Activated CD8-positive, alpha-beta memory T cell treated with anti-CD3 and anti-CD28 coated beads, Interleukin-2, amount 50 U/mL, for 1 hour (primary cell): Measurements from ENCODE around the gene PTPN14.
"Not testable (repeated sequence)": the region's sequence is repeated elsewhere in the genome, so short reads cannot be mapped to it uniquely, and the experiment has no call there.

Experiments used
- DNase-seq: peaks from one replicate; pipeline ENCODE4 v3.0.0-alpha.2; 2020; ENCODE audit errors: extremely low read depth

Gene PTPN14

DNA sequence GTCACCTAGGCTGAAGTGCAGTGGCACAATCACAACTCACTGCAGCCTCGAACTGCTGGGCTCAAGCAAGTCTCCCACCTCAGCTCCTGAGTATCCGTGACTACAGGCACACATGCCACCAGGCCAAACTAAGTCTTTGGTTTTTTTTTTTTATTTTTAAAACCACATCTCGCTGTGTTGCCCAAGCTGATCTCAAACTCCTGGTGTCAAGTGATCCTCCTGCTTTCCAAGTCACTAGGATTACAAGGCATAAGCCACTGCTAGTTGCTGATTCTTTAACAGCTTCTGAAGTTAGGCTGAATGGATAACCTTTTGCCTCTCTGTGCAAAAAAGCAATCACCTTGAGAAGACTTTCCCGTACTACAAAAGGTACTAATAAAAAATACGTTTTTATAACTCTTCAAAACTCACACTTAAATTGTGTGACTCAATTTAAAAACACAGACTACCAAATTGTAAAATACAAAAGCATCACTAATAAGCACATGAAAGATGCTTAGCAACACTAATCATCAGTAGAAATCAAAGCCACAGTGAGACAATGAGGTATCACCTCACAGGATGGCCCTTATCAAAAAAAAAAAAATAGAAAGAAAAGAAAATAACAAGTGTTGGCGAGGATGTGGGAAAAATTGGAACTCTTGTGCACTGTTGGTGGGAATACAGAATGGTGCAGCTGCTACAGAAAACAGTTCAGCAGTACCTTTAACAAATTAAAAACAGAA lies 40.3 kb downstream of the PTPN14 start:
- DNase-seq, result no peak

DNA sequence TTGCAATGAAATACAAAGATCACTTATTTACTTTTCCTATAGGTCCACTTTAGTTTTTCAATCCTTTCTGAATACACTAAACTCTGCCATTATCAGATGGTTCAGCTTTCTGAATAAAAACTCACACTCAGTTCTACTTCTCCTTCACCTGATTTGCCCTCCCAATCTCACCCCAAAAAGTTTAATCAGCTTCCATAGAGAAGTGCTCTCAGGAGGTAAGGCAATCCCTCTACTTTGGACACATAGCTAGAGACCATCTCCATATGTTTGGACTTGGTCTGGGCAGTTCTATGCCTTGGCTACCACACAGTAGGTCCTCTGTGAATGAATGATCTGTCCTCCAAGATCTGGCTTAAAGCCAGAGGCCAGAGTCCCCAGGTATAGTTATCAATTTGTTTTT lies 40.9 kb downstream of the PTPN14 start:
- no peak for DNase-seq

DNA sequence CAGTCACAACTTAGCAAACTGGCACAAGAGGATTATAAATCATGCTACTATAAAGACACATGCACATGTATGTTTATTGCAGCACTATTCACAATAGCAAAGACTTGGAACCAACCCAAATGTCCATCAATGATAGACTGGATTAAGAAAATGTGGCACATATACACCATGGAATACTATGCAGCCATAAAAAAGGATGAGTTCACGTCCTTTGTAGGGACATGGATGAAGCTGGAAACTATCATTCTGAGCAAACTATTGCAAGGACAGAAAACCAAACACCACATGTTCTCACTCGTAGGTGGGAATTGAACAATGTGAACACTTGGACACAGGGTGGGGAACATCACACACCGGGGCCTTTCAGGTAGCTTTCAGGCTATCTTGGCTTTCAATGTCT lies 41.8 kb downstream of the PTPN14 start:
- DNase-seq, result not testable (repeated sequence)

DNA sequence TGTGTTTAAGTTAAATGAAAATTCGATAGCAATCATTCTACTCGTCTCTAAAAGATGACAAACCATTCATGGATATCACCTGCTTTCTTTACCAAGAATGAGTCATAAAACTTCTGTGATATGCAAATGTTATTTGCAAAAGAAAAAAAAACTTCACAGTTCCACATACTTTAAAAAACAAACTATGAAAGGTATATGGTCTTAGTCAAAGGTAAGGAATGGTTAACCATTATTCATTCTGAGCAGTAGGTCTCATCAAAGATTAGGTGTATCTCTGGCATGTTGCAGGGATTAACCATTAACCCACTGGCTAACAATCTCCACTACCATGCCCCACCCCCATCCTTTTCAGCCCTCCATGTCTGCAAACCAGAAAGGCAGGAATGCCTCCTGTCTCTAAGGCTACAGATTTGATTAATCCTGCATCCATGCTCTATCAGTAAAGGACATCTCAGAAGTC lies 44.4 kb downstream of the PTPN14 start:
- no peak for DNase-seq

DNA sequence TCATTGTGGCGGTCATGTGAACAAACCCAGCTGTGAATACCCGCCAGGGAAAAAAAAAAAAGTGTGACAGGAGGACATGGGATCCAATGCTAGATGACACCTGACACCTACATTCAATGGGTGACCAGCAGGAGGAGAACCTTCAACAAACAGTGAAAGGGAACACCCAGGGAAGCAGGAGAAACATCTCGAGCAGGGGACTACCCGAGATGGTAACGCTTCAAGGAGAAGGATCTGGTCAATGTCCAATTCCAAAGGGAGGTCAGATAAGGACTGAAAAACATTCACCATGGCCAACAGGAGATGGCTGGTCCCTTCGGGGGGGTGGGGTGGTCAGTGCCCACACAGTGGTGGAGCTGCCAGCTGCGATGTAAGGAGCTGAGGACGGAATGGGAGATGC lies 46.3 kb downstream of the PTPN14 start:
- no peak for DNase-seq

DNA sequence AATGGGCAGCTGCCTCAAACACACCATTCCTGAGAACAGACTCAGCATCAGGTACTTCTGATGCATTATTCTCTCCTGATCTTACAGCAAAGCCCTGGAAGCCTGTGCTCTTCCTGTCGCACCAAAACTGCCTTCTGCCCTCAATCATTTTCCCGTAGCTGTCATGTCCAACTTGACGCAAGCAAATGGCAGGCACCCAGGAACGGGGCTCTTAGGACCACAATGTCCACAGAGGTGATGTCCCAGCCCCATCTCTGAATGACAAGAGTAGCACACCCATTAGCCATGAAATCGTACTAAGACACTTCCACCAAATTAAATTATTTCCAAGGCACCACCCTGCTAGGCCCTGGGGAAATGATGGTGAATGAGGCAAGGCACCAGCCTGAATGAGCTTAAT lies 47.1 kb downstream of the PTPN14 start:
- no peak for DNase-seq

DNA sequence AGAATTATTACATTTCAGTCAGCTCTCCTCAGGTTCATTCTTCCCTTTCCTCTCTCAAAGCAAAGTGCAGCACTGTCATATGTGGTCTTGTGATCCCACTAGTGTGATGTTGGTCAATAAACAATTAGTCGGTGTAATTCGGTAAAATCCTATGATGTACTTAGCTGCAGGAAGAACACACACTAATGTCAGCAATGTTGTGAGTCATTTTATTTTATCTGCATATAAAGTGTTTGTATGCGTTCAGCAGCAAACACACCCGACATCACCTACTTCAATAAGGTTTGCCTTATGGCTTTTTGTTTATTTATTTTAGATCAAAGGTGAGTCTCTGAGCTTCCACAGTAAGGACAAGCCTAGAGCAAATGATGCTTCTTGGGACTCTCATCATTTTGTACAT lies 47.8 kb downstream of the PTPN14 start:
- no peak for DNase-seq

DNA sequence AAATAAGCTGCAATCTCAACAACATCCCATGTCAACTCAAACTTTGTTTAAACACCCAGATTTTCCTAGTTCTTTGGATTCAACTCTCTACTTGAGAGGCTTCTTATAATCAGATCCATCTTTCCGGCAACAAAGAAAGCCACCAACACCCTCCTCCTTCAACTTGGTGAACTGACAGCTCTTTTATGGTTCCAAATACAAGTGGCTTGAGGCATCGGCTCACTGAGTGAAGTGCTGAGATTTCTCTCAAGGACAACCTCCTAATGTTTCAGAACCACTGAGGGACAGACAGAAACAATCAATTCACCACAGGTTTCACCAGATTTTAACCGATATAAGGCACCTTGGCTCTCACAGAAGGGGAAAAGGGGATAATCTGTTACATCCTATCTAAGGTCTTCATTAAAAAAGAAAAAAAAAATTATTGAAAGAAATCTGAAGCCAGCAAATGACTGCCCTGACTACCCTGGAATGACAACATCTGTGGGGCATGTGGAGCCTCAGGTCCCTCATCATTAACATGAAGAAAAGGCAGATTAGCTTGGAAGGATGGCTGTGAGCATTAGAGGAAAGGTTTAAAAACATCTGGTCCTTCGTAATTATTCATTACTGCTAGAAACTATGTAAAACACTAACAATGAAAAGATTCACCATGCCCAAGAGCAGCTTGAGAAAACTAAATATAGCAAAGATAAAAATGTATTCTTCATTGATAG lies 50.9 kb downstream of the PTPN14 start:
- no peak for DNase-seq

DNA sequence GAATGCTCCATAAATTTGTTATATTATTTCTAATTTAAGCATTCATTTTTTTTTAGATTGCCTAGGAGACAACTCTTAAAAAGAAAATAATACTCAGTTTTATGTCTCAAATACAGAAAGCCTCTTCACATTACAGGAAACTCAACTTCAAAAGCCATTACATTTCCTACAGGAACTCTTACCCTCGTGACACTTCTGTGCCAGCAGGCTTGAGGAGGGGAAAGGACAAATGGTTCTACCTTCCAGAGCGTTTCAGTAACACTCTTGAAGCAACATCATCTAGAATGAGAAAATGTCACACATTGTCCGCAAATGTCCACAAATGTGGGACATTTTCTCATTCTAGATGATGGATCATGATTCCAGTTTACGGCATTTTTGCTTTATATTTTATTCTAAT lies 51.7 kb downstream of the PTPN14 start:
- DNase-seq, result no peak

DNA sequence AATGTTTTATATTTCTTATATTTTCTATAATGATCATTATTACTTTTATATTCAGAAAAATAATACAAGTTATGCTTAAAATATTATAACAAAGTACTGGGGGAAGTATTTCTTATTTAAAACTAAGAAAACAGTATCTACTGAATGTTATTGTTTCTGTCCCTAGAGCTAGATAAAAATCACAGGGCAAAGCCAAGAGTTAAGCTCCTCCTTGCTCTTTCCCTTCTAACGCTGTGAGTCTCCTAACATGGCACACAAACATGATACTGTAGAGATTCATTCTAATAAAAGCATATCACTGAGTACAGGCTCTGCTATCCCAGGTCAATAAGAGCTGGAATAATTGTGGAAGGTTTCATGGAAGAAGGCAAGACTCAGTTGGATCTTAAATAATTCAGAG lies 53.4 kb downstream of the PTPN14 start:
- DNase-seq, result no peak

DNA sequence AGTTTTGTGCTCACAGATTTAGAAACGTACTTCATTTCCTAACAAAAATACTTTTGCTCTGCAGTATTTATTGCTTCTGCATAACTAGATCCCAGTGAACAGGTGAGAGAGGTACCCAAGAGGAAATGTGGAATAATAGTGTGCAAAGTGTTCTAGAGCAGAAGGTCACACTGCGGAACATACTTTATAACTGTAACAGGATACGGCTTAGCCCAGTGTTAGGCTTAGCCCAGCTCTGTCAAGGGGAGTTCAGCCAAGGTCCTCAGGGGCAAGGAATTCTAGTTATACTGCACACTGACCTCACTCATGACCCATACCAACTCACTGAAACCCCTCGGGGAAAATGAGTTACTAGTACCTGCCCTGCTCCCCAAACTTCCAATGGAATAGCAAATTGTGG lies 55.3 kb downstream of the PTPN14 start:
- DNase-seq, result no peak

DNA sequence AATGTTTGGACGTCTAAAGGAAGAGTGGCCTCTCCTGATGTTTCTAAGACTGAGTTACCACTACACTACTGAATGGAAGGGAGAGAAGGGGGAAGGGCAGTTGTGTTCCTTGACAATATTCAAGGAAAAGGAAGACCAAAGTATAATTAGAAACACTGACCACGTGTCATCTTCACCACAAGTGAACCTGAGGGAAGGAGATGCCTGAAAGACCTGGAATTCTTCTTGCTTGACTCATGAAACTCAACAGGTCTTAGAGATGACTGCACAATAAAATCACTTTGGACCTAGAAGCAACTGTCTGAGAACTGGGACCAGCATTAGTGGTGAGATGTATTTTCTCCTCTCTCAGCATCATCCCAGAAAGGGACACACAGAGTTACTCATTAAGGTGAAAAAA lies 56.7 kb downstream of the PTPN14 start:
- no peak for DNase-seq

DNA sequence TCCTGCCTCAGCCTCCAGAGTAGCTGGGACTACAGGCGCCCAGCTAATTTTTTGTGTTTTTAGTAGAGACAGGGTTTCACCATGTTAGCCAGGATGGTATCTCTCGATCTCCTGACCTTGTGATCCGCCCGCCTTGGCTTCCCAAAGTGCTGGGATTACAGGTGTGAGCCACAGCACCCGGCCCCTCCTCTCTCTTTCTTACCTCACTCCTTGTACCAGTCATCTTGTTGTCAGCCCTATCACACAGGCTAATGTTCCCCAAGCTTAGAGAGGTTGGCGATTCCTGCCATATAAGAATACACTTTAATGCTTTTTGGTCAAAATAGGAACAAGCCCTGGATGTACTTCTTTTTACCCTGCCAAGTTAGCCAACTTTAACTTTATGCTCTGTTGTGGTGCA lies 57.2 kb downstream of the PTPN14 start:
- not testable (repeated sequence) for DNase-seq

DNA sequence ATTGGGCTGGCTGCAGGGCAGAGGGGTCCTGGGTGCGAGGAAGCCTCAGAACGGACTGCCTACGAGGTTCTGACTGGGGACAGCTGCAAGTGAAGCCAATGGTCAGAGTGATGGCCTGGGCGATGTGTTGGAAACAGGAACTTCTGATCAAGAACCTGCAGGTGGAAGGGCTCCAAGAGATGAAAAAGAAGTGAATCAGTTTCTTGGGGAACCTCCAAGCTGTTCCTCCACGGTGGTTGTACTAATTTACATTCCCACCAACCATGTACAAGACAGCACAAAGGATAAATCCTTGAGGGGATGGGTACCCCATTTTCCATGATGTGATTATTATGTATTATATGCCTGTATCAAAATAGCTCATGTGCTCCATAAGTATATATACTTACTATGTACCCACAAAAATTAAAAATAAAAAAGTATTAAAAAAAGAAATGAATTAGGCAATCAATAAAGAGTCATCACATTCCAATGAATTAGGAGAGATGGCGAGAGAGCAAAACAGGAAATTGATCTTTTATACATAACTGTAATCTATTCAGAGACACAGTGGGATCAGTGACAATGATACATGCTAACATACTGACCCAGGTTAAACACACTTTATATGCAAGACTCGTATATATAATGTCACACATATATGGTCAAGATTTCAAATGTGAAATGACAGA lies 58.1 kb downstream of the PTPN14 start:
- no peak for DNase-seq

DNA sequence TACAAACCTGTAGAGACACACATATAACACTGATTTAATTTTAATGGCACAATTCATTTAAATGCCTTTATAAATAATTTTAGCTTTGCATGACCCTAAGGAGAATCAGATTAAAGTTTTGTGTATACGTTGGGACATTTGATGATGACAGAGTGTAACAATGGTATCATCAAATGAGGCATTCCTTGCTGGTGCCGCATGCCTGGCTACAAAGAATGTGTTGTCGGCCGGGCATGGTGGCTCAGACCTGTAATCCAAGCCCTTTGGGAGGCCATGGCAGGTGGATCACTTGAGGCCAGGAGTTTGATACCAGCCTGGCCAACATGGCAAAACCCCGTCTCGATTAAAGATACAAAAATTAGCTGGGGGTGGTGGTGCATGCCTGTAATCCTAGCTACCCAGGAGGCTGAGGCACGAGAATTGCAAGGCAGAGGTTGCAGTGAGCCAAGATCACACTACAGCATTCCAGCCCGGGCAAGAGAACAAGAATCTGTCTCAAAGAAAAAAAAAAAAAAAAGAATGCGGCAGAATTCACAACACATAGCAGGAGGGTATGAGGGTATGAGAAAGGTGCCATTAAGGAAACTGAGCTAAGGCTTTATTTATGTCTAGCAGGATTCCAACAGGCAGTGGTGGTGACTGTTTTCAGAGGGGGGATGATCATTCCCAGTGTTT lies 58.9 kb downstream of the PTPN14 start:
- DNase-seq, result no peak

DNA sequence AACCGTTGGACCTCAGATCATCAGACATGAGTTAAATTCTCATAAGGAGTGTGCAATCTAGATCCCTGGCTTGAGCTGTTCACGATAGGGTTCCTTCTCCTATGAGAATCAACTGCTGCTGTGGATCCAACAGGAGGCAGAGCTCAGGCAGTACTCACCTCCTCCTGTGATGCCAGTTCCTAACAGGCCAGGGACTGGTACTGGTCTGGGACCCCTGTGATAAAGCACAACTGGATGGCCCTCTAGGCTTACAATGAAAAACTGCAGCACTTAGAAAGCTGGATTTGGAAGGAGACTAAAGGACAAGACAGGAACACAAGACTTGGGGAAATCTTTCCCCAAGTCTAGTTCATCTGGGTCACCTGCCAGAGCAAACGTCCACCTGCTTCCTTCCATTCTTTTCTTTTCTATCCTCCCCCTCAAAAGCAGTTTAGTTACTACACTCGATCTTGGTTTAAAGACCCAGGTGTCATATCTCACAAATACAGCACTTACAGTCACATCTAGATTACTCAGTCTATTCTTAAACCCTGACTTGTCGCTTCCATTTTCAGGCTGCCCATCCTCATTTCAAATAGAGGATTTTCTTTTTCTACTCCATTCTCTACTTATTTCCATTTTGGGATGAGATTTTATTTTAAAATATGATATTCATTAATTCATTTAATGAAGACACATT lies 59.8 kb downstream of the PTPN14 start:
- no peak for DNase-seq

DNA sequence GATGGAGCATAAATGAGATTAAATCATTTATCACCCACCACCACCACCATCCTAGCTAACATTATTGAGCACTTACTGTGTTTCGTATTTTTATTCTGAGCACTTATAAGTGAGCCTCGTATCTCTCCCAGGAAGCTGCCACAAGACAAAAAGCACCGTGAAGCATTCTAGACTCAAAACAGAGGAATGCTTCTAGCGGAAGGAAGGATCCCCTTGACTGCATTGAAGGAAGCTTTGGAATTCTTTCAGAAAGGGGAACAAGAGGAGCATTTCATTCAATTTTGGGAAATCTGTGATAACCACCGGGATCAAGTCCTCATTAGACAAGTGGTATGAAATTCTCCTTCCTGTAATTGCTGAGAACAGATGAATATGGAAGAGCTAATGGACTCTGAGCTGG lies 66.3 kb downstream of the PTPN14 start:
- no peak for DNase-seq

DNA sequence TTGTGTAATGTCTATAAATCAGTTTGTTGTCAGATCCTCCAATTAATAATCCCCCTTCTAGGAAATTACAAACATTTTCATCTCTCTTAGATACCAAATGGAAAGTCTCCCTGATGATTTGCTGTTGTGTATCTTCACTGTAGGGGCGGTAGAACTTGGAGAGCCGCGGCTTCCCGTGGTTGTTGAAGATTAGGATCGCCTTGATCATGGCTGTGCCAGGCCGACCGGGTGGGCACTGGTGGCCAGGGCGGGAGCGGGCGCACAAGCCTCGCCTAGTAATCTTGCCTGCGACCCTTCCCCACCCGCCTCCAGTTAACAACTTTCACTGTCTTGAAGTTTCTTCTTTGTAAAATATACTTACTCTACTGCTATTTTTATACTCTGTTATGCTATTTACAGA lies 68.2 kb downstream of the PTPN14 start:
- not testable (repeated sequence) for DNase-seq

DNA sequence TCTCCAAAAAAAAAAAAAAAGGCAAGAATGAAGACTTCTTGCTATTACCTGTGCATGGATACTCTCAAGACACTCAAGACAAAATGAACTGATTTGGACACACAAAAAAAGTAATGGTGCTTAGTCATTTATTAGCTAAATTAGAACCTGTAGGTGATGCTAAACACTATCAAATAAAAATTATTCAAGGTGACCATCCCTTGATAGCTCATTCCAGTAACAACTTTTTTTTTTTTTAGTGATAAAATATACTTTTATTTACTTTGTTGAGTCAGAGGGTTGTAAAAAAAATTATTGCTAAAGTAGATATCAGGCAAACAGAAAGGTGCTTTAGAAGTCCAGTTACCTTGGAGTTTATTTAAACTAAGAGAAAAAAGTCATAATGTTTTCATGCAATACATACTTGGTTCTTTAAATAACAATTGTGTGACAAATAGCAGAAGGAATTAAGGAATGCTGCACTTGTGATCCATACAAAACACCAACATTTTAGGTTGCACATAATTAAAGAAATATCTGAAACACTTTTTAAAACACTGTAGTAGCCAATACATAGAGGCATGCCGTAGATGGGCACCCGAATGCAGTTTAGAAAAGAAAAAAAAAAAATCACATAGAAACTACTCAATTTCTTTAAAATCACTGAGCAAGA lies 69.3 kb downstream of the PTPN14 start:
- DNase-seq, result not testable (repeated sequence)

DNA sequence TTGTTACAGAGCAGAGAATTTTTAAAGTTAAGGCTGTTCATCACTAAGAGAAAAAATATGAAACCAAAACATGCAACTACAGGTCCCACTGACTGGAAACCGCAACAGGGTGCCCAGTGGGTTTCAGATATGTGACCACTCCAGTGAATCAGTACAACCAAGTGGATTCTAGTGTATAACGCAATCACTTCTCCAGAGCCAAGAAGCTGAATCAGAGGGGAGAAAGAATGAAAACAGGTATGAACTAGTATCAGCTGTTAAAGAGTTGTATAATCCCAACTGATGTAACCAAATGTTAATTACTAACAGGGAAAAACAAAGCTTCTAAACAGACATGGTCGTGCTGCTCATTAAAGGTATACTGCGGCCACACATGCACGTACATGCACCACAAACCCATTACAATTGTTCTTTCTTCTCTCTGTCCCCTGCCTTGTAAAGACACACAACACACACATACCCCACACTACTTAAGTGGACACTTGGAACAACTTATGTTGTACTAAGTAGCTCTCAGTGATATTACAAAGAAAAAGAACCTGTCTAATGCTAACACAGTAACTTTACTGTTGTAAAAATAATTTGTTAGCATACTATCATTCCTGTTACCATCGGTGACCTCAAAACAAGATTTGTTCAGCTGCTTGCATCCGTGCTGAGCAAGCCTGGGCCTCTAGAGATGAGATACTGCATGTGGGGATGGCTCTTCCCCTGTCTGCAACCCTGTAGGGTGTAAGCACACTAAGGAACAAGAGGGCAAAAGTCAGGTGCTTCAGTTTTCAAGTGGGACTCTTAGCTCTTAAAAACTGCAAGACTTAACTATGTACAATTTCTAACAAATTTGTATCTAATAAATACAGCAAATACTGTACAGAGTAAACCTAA lies 74.2 kb downstream of the PTPN14 start:
- no peak for DNase-seq
